ENCODE data around the gene CKAP2L.

CKAP2L gene

GRCh38 chr2:112791693-112792230 lies 27.4 kb upstream of the CKAP2L start:
- no peak for DNase-seq

GRCh38 chr2:112791019-112791418 lies 26.6 kb upstream of the CKAP2L start:
- DNase-seq = no peak

DNA sequence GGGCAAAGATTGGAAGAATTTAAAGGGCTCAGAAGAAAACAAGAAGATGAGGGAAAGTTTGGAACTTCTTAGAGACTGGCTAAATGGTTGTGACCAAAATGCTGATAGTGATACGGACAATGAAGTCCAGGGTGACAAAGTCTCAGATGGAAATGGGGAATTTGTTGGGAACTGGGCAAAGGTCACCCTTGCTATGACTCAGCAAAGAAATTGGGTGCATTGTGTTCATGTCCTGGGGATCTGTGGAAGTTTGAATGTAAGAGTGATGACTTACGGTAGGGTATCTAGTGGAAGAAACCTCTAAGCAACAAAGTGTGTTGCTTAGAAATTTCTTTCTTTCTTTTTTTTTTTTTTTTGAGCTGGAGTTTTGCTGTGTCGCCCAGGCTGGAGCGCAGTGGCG lies 25.9 kb upstream of the CKAP2L start:
- DNase-seq = no peak

DNA sequence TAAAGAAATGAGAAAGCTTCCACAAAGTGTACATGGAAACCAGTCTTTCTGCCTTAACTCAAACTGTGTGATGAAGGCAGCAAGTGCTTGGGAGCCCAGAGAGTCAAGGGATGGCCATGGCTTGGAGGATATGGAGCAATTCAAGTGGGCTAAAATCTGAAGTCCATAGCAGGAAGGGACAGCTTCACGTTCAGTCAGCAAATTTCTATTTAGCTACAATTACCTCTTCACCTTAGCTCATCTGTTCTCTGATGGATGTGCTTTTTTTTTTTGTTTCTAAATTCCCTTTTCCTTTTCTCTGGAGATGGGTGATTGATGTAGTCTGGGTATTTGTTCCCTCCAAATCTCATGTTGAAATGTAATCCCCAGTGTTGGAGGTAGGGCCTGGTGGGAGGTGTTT lies 24.8 kb upstream of the CKAP2L start:
- DNase-seq = no peak

GRCh38 chr2:112788653-112789052 lies 24.2 kb upstream of the CKAP2L start:
- DNase-seq = no peak

DNA sequence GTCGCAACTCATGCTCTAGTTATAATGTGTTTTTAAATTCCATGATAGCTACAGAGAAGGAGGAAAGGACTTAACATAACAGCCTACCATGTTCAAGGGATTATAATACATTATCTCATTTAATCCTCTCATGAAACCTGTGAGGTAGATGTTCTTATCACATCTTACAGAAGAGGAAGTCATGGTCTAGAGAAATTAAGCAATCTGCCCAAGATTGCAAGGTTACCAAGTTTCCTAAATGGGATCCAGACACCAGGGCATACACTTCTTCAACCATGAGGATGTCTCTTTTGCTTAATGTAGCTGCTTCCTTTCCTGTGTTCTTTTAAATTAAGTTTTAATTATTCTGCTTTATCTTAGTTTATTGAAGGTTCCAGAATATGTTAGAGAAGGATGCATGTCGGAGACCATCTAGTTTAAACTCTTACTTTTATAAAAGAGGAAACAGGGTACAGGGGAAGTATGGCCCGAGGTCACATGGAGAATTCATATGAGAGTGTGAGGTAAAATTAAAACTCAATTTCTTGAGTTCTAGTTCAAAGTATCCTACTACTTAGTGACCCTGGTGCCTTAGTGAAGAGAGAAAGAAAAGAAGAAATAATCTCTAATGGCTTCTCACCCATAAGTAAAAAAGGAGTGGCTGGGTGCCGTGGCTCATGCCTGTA lies 23.5 kb upstream of the CKAP2L start:
- DNase-seq = no peak

- DNase-seq = no peak
Measured at GRCh38 chr2:112787294-112787693, 22.9 kb upstream of the CKAP2L start.

GRCh38 chr2:112784199-112785189 lies 20.1 kb upstream of the CKAP2L start, which contains the start of gene IL1A:
IL1A (minus strand) TSS chr2:112784493; CDS start chr2:112783770, 723 bp downstream.
- DNase-seq = no peak

DNA sequence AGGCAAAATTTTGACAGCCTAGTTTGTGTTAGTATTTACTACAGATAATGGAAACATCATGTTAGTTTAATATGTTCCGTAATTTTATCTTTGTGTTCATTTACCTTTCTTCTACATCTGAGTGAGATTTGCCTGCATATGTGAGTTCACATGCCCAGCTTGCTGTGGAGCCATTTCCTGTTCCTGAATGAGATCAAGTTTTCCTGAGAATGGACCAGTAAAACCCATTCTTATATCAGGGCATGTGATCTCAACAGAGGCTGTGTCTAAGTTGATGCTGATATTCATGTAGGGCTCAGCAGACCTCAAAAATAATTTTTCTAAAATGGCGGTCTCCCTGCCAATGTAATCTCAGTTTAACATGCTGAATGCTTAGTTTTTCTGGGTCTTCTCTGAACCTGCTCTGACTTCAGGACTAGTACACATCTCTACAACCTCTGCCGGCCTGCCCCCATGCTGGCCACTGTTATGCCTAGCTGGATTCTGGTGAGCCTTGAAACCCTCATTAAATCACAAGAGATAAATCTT lies 18.8 kb upstream of the CKAP2L start:
- DNase-seq = no peak

DNA sequence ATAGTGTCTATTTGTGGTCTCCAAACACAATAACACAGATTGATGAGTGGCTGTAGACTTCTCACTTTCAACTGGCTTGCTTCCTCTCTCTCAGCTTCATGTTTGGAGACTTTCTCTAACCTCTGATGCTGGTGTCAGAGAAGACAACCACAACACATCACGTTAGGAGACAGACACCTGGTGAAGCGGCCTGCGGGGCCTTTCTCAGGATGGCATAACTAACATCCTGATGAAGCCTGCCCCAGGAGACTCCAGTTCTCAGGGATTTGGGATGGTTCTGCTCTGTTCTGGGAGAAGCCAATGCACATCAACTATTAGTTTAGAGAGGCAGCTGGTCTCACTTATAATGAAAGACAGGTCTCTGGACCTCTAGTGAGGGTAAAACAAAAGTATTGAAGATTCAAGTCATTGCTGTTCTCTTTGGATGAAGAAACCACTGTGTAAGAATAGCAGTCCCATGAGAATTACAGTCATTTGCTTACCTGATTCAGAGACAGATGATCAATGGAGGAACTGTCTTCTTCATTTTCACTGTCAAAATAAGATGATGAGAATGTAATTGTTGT lies 17.9 kb upstream of the CKAP2L start:
- no peak for DNase-seq

DNA sequence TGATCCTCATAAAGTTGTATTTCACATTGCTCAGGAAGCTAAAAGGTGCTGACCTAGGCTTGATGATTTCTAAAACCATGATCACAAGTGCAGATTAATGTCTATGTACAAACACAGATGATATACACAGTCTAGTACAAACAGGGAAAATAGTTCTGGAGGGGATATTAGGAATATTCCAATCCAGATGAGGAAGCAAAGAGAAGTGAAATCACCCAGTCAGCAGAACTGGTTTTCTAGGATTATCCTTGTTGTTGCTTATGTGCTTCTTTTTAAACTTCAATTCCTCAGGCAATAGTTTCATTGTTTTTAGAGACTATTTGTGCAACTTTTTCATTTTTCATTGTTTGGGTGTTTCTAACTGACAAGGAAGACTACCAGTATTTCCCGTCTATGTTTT lies 15.2 kb upstream of the CKAP2L start:
- no peak for DNase-seq

GRCh38 chr2:112777036-112777435 lies 12.6 kb upstream of the CKAP2L start:
- DNase-seq = no peak

- DNase-seq = no peak
Measured at GRCh38 chr2:112776113-112776512, 11.7 kb upstream of the CKAP2L start.

DNA sequence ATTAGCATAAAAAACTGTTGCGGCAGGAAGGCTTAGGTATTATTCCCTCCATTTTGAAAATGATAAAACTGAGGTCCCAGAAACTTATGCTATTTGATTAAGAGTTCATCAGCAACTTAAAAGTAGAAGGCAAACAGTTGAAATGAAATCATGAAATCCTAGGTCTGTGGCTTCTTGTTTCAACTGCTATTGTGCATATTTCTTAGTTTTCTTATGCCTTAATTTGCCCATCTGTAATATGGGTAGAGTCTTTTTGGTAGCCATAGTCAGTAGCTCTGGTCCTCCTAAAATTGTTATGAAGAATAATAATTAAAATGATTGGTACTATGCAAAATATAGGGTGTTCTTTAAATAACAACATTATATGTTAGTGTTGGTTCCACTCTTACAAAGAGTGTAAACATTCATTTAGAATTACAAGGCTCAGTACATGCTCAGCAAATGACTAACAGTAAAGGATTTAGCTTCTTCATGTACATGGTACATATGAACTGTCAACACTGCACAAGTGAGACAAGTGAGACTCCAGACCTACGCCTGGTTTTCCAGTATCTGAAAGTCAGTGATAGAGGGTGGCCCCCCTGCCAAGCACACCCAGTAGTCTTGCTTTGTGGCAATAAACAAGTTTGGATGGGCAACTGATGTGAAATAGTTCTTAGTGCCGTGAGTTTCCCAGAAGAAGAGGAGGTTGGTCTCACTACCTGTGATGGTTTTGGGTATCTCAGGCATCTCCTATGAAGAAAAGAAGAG lies 10.3 kb upstream of the CKAP2L start:
- no peak for DNase-seq

DNA sequence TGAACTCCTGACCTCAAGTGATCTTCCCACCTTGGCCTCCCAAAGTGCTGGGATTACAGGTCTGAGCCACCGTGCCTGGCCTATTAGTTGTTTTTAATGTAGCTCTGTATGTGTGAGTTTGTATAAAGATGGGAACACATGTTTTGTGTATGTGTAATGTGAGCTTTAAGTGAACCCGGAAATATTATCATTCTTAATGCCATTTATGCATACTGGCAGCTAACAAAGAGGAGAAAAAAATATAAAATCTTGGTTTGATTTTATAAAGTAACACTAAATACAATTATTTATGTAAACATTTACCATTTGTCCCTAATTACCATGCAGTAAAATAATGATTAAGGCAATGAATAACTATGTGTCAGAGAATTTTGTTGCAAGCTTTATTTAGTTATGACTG lies 9.1 kb upstream of the CKAP2L start:
- no peak for DNase-seq

GRCh38 chr2:112772911-112773475 lies 8.6 kb upstream of the CKAP2L start:
- DNase-seq = no peak

- no peak for DNase-seq
Measured at GRCh38 chr2:112772322-112772721, 7.9 kb upstream of the CKAP2L start.

- no peak for DNase-seq
Measured at GRCh38 chr2:112768432-112768831, 4.0 kb upstream of the CKAP2L start.

- DNase-seq = no peak
Measured at GRCh38 chr2:112767693-112768330, 3.4 kb upstream of the CKAP2L start.

- DNase-seq = no peak
Measured at GRCh38 chr2:112765251-112765650, 842 bp upstream of the CKAP2L start.

DNA sequence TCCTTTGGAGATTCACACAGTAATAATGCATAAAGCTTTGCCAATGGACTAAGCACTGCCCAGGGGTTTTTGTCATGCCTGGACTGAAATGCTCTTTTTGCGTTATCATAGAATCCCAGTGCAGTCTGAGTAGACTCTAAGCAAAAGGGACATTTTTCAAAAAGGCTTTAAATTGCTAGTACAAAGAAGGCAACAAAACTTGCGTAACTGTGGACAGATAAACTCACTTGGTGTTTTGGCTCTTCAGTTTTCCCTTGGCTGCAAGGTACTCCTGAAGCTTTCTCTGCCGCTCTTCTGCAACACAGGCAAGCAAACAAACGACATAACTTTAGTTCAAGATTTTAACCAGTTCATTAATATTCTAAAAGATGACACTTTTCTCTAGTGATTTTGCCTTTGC lies 2.1 kb downstream of the CKAP2L start:
- no peak for DNase-seq

- DNase-seq = no peak
Measured at GRCh38 chr2:112760149-112760548, 4.3 kb downstream of the CKAP2L start.
